ENCODE measurements around the gene ABCA10. TPM values are rescaled to one million over a fixed set of nuclear protein-coding genes. Genes with fewer than 3 reads are reported as not detected.

The ABCA10 gene
- total and polyA plus RNA-seq, 7 experiments from 2014 or later = 0.80 to 3.9 (median 1.8) TPM; not detected in 2

DNA sequence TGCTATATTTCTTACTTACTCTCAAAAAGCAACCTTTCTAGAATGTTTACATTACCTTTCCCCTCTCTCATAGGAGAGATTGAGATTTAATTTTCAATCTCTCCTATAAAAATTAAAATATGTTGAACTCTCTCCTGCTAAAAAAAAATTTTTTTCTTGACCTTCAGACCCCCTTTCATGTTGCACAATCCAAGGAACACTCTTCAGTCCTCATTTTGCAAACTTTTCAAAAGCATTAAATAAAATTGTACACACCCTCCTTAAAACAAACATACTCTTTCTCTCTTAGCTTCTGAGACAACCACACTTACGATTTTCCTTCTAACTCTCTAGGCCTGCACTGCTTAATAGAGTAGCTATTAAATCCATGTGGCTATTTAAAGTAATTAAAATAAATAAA, 78.3 kb downstream of the ABCA10 start:
- no peaks in the 10 kb centered on the region for H3K36me3 ChIP-seq (ENCODE audit: control insufficient read depth in 2 of 3, insufficient read depth in 3 of 3, low read length in 3 of 3)
- no peak overlapping the region for H3K27ac ChIP-seq (ENCODE audit: low read depth, low read length)
- H3K9me3 ChIP-seq (ENCODE audit: control insufficient read depth in 2 of 3, low read length in 3 of 3) = no peaks in the 10 kb centered on the region
- ATAC-seq = no peak
- POLR2A ChIA-PET = no interaction called here
- intact Hi-C loops (cut with micrococcal nuclease) = no loop called here
- DNase-seq = no peak
- H3K4me3 ChIP-seq (ENCODE audit: low read length) = no peak overlapping the region
- H3K4me1 ChIP-seq (ENCODE audit: control insufficient read depth in 2 of 2, insufficient read depth in 2 of 2, low read length in 2 of 2) = no peaks in the 10 kb centered on the region
- no peaks in the 10 kb centered on the region for H3K4me1 Mint-ChIP-seq
- H3K27me3 Mint-ChIP-seq = peaks cover 0 to under 1% (median 0%) of the 10 kb centered on the region in 5 donors
- no peaks in the 10 kb centered on the region for H3K9me3 Mint-ChIP-seq
- peaks cover 0 to 40% (median 25%) of the 10 kb centered on the region in 5 donors for H3K36me3 Mint-ChIP-seq
- no peaks in the 10 kb centered on the region for H3K27me3 ChIP-seq (ENCODE audit: control insufficient read depth in 2 of 2, insufficient read depth in 2 of 2, low read length in 2 of 2)
- no peak overlapping the region for H3K4me3 Mint-ChIP-seq
- no peak overlapping the region for H3K27ac Mint-ChIP-seq
- CTCF ChIA-PET = no interaction called here

DNA sequence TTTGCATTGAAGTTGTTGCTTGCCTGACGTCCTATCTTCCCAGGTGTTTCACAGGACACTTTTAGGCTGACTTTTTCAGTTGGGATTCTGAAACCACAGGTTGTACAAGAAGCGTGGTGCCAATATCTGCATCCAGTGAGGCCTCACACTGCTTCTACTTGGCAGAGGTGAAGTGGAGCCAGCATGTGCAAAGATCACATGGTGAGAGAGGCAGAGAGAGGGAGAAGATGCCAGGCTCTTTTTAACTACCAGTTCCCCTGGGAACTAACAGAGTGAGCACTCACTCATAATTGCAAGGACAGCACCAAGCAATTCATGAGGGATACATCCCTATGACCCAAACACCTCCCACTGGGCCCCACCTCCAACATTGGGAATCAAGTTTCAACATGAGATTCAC, 81.2 kb downstream of the ABCA10 start:
- Mint-ChIP-seq H3K27me3 (peaks cover 0 to 13% (median 6%) of the 10 kb centered on the region in 5 donors), H3K27ac (no peak overlapping the region), H3K4me3 (no peak overlapping the region), H3K36me3 (peaks cover 0 to 28% (median 12%) of the 10 kb centered on the region in 5 donors), H3K9me3 (no peaks in the 10 kb centered on the region), H3K4me1 (peaks cover 0 to 2% (median 0%) of the 10 kb centered on the region in 7 donors)
- Histone ChIP-seq H3K9me3 (ENCODE audit: control insufficient read depth in 2 of 3, low read length in 3 of 3) (no peaks in the 10 kb centered on the region), H3K27me3 (ENCODE audit: control insufficient read depth in 2 of 2, insufficient read depth in 2 of 2, low read length in 2 of 2) (no peaks in the 10 kb centered on the region), H3K36me3 (ENCODE audit: control insufficient read depth in 2 of 3, insufficient read depth in 3 of 3, low read length in 3 of 3) (no peaks in the 10 kb centered on the region), H3K27ac (ENCODE audit: low read depth, low read length) (no peak overlapping the region), H3K4me3 (ENCODE audit: low read length) (no peak overlapping the region), H3K4me1 (ENCODE audit: control insufficient read depth in 2 of 2, insufficient read depth in 2 of 2, low read length in 2 of 2) (no peaks in the 10 kb centered on the region)
- POLR2A ChIA-PET = no interaction called here
- DNase-seq = no peak
- intact Hi-C loops (cut with micrococcal nuclease) = no loop called here
- no peak for ATAC-seq
- CTCF ChIA-PET = no interaction called here

DNA sequence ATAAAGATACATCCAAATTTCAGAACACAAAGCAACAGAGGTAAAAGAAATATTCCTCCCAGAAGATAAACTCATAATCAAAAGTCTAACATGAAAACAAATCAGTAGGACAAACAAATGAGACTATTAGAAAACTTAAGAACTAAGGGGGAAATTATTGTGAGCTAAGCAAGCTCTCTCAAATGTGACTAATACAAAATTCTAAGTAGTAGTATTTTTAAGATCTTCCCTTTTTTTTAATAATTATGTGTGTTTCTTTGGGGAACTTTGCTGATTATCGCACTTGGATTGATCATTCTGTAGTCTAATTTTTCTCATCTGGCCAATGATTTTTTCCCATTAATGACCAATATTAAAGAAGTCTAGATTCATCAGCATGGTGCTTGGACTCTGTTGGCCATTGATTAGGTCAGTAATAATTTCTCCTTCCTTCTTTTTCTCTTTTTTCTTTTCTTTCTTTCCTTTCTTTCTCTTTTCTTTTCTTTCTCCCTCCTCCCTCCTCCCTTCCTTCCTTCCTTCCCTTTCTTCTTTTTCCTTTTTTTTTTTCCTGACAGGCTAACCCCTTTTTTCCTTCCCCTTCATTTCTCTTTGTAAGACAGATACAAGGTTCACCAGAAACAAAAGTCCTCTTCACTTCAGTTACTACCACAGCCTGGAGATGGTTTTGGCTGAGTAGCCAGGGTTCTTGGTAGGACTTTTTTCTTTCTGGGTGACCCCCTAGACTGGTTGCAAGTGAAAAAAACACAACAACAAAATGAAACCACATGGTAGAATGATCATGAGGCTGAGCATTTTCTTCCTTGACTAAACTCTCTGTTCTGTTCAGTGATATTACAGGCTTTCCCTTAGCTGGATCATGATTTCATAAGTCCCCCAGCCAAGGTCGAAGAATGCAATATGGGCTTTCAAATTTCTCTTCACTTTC, 84.0 kb downstream of the ABCA10 start:
- Histone ChIP-seq H3K9me3 (ENCODE audit: control insufficient read depth in 2 of 3, low read length in 3 of 3) (no peaks in the 10 kb centered on the region), H3K4me3 (ENCODE audit: low read length) (no peak overlapping the region), H3K27ac (ENCODE audit: low read depth, low read length) (no peak overlapping the region), H3K27me3 (ENCODE audit: control insufficient read depth in 2 of 2, insufficient read depth in 2 of 2, low read length in 2 of 2) (no peaks in the 10 kb centered on the region), H3K36me3 (ENCODE audit: control insufficient read depth in 2 of 3, insufficient read depth in 3 of 3, low read length in 3 of 3) (no peaks in the 10 kb centered on the region), H3K4me1 (ENCODE audit: control insufficient read depth in 2 of 2, insufficient read depth in 2 of 2, low read length in 2 of 2) (no peaks in the 10 kb centered on the region)
- ATAC-seq = no peak
- Mint-ChIP-seq H3K36me3 (peaks cover 0 to 10% (median 4%) of the 10 kb centered on the region in 5 donors), H3K4me3 (no peak overlapping the region), H3K4me1 (peaks cover 0 to 2% (median 0%) of the 10 kb centered on the region in 7 donors), H3K27me3 (peaks cover 0 to 13% (median 6%) of the 10 kb centered on the region in 5 donors), H3K27ac (no peak overlapping the region), H3K9me3 (no peaks in the 10 kb centered on the region)
- ChIA-PET POLR2A (no interaction called here), CTCF (no interaction called here)
- intact Hi-C loops (cut with micrococcal nuclease) = no loop called here
- DNase-seq = no peak

DNA sequence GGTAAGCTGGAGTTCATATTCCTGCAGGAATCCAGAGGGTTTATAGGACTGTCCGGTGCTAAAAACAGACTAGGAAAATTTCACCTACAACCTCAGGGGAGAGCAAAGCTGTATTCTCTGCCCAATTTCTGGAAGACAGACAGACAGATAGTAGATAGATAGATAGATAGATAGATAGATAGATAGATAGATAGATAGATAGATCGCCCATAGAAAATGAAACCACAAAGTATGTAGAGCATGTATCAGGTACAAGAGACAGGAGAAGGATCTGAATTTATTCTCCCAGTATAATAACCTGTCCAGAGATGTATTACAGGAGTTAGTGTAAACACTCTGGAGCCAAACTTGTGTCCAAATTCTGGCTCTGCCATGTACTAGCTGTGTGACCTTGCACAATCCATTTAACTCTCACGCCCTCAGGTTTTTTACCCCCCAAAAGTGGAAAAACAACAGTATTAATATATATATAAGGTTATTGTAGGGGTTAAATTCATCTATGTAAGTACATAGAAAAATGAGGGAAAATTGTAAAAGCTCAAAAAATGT, 84.9 kb downstream of the ABCA10 start:
- ATAC-seq = no peak
- CTCF ChIA-PET = no interaction called here

DNA sequence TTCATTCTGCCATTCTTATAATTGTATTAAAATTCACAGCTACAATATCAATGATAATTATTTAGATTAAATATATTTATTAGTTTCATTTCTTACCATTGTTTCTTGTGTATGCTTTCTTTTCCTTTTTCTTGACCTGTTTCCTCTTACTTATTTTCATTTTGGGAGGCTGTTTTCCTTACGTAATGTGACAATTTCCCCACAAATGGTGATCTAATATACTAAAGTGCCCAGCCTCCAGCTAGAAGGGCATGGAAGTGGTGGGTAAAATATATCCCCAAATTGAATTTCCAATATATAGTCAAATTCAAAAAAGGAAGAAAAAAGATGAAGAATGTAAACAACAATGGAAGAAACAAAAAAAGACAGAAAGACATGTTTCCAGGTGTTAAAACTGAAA, 85.5 kb downstream of the ABCA10 start:
- no peak overlapping the region for H3K4me3 ChIP-seq (ENCODE audit: low read length)
- H3K4me1 ChIP-seq (ENCODE audit: control insufficient read depth in 2 of 2, insufficient read depth in 2 of 2, low read length in 2 of 2) = no peaks in the 10 kb centered on the region
- H3K27me3 ChIP-seq (ENCODE audit: control insufficient read depth in 2 of 2, insufficient read depth in 2 of 2, low read length in 2 of 2) = no peaks in the 10 kb centered on the region
- POLR2A ChIA-PET = interaction anchor here (0.7 kb wide), 1 partner anchor 146 kb away, joined by 4 read pairs; no protein-coding TSS in a partner anchor
- no peak for DNase-seq
- H3K27me3 Mint-ChIP-seq = peaks cover 0 to 13% (median 6%) of the 10 kb centered on the region in 5 donors
- no peak overlapping the region for H3K4me3 Mint-ChIP-seq
- no peaks in the 10 kb centered on the region for H3K36me3 ChIP-seq (ENCODE audit: control insufficient read depth in 2 of 3, insufficient read depth in 3 of 3, low read length in 3 of 3)
- no peak for ATAC-seq
- CTCF ChIA-PET = no interaction called here
- intact Hi-C loops (cut with micrococcal nuclease) = no loop called here
- H3K36me3 Mint-ChIP-seq = peaks cover 0 to 6% (median 0%) of the 10 kb centered on the region in 5 donors
- H3K27ac ChIP-seq (ENCODE audit: low read depth, low read length) = no peak overlapping the region
- H3K27ac Mint-ChIP-seq = no peak overlapping the region
- no peaks in the 10 kb centered on the region for H3K9me3 Mint-ChIP-seq
- peaks cover 0 to 2% (median 0%) of the 10 kb centered on the region in 7 donors for H3K4me1 Mint-ChIP-seq
- no peaks in the 10 kb centered on the region for H3K9me3 ChIP-seq (ENCODE audit: control insufficient read depth in 2 of 3, low read length in 3 of 3)

More for the DNA sequence above, 84.9 kb downstream of the ABCA10 start:
- H3K36me3 ChIP-seq (ENCODE audit: control insufficient read depth in 2 of 3, insufficient read depth in 3 of 3, low read length in 3 of 3) = no peaks in the 10 kb centered on the region
- H3K27me3 Mint-ChIP-seq = peaks cover 0 to 13% (median 6%) of the 10 kb centered on the region in 5 donors
- no peak overlapping the region for H3K27ac ChIP-seq (ENCODE audit: low read depth, low read length)
- peaks cover 0 to 2% (median 0%) of the 10 kb centered on the region in 7 donors for H3K4me1 Mint-ChIP-seq
- no peaks in the 10 kb centered on the region for H3K9me3 ChIP-seq (ENCODE audit: control insufficient read depth in 2 of 3, low read length in 3 of 3)
- DNase-seq = no peak
- H3K27ac Mint-ChIP-seq = no peak overlapping the region
- no peaks in the 10 kb centered on the region for H3K9me3 Mint-ChIP-seq
- no peak overlapping the region for H3K4me3 Mint-ChIP-seq
- POLR2A ChIA-PET = no interaction called here
- no peak overlapping the region for H3K4me3 ChIP-seq (ENCODE audit: low read length)
- intact Hi-C loops (cut with micrococcal nuclease) = no loop called here
- H3K27me3 ChIP-seq (ENCODE audit: control insufficient read depth in 2 of 2, insufficient read depth in 2 of 2, low read length in 2 of 2) = no peaks in the 10 kb centered on the region
- peaks cover 0 to 6% (median 0%) of the 10 kb centered on the region in 5 donors for H3K36me3 Mint-ChIP-seq
- H3K4me1 ChIP-seq (ENCODE audit: control insufficient read depth in 2 of 2, insufficient read depth in 2 of 2, low read length in 2 of 2) = no peaks in the 10 kb centered on the region

DNA sequence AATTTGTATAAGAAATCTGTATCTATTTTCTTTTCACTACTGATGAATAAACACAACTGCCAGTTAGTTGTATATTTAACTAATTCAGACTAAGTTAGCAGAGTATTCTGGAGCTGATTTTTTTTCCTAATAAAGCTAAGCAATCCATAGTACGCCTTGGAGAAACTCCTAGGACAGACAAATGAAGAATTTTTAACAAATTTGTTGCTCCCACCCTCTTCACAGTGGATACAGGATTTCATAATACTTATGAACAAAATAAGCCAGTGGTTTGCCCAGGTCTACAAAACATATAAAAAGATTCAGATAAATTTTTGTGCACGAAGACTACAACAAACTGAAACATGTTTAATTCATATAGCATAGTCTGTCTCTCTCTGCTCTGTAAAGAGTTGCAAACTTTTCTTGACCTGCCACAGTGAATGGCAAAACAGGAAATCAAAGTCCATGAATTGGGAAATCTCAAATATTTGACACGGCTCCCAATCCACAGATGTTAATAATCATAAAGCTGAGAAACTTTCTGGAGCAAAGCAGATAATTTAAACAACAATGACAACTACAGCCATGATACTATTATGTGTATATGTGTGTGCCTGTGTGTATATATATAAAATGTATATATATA, 86.3 kb downstream of the ABCA10 start:
- H3K4me3 ChIP-seq (ENCODE audit: low read length) = no peak overlapping the region
- Mint-ChIP-seq H3K27ac (no peak overlapping the region), H3K9me3 (peaks cover 0 to 3% (median 0%) of the 10 kb centered on the region in 11 donors), H3K4me3 (no peak overlapping the region), H3K4me1 (peaks cover 0 to 2% (median 0%) of the 10 kb centered on the region in 7 donors), H3K36me3 (peaks cover 0 to 5% (median 3%) of the 10 kb centered on the region in 5 donors), H3K27me3 (peaks cover 0 to 13% (median 6%) of the 10 kb centered on the region in 5 donors)
- DNase-seq = no peak
- intact Hi-C loops (cut with micrococcal nuclease) = no loop called here
- no peak for ATAC-seq
- no peak overlapping the region for H3K27ac ChIP-seq (ENCODE audit: low read depth, low read length)
- POLR2A ChIA-PET = no interaction called here
- CTCF ChIA-PET = no interaction called here
- H3K9me3 ChIP-seq (ENCODE audit: control insufficient read depth in 2 of 3, low read length in 3 of 3) = no peaks in the 10 kb centered on the region
- no peaks in the 10 kb centered on the region for H3K4me1 ChIP-seq (ENCODE audit: control insufficient read depth in 2 of 2, insufficient read depth in 2 of 2, low read length in 2 of 2)
- no peaks in the 10 kb centered on the region for H3K36me3 ChIP-seq (ENCODE audit: control insufficient read depth in 2 of 3, insufficient read depth in 3 of 3, low read length in 3 of 3)
- no peaks in the 10 kb centered on the region for H3K27me3 ChIP-seq (ENCODE audit: control insufficient read depth in 2 of 2, insufficient read depth in 2 of 2, low read length in 2 of 2)

All from naive thymus-derived CD4-positive, alpha-beta T cell (primary cell).